Measurements from ENCODE around the gene CPEB3. TPM values are rescaled to one million over a fixed set of nuclear protein-coding genes. Genes with fewer than 3 reads are reported as not detected.

Gene CPEB3
- polyA plus RNA-seq, 2 of the 4 experiments (the other 2 are of a cell fraction): 0.37 to 0.41 TPM

- TF ChIP-seq RARB (CRISPR knock-in tag; IDR thresholded peaks at IDR 0.05) (no peak), EHMT2 (IDR thresholded peaks at IDR 0.05; ENCODE audit: low read depth) (no peak), POLR2A (IDR thresholded peaks at IDR 0.05; ENCODE audit: low read length) (no peak), MYC (IDR thresholded peaks at IDR 0.05; ENCODE audit: borderline replicate concordance, low read length) (no peak), CHD2 (IDR thresholded peaks at IDR 0.05; ENCODE audit: low read length, partially characterized antibody) (no peak), BHLHE40 (IDR thresholded peaks at IDR 0.05; ENCODE audit: low read depth, low read length) (no peak), POLR2AphosphoS2 (conservative IDR thresholded peaks at IDR 0.05; ENCODE audit: low read length) (no peak), HOXA7 (CRISPR knock-in tag; IDR thresholded peaks at IDR 0.05) (no peak)
- ChIA-PET POLR2A (no interaction called here), CTCF (interaction anchor here (1.4 kb wide), 1 partner anchor 45 kb away, joined by 4 read pairs; no protein-coding TSS in a partner anchor)
- Histone ChIP-seq H3K4me1 (no peaks in the 10 kb centered on the region), H3K4me3 (no peak overlapping the region), H3K9me3 (no peaks in the 10 kb centered on the region), H3K27ac (no peak overlapping the region), H3K4me2 (no peak overlapping the region)
- FAIRE-seq (no peak), DNase-seq (ENCODE audit: low read depth in 1 of 2, low spot score in 1 of 2) (no peak), ATAC-seq (no peak)
- 91% methylated on average over 10 of the region's 10 CpGs for WGBS (ENCODE audit: missing lambda C conversion rate)
These were observed 6.7 kb downstream of the CPEB3 start for GRCh38 chr10:92284112-92284704.

- DNase-seq (ENCODE audit: low read depth in 1 of 2, low spot score in 1 of 2) (no peak), ATAC-seq (no peak), FAIRE-seq (no peak)
- Histone ChIP-seq H3K9me3 (no peaks in the 10 kb centered on the region), H3K4me3 (no peak overlapping the region), H3K4me1 (no peaks in the 10 kb centered on the region), H3K4me2 (no peak overlapping the region), H3K27ac (no peak overlapping the region)
- 63% methylated on average over 4 of the region's 4 CpGs for WGBS (ENCODE audit: missing lambda C conversion rate)
- no peak for TF ChIP-seq HEYL (CRISPR knock-in tag; IDR thresholded peaks at IDR 0.05)
- no peak for TF ChIP-seq MAFK (IDR thresholded peaks at IDR 0.05; ENCODE audit: partially characterized antibody)
- no peak for TF ChIP-seq GATA3 (IDR thresholded peaks at IDR 0.05; ENCODE audit: borderline replicate concordance)
- no peak for TF ChIP-seq CBX2 (IDR thresholded peaks at IDR 0.05; ENCODE audit: borderline replicate concordance, low read depth)
- no peak for TF ChIP-seq TP53 (CRISPR knock-in tag; IDR thresholded peaks at IDR 0.05)
- TF ChIP-seq ESRRA (IDR thresholded peaks at IDR 0.05; ENCODE audit: borderline replicate concordance, low read length): no peak
- TF ChIP-seq NR3C1 (IDR thresholded peaks at IDR 0.05): no peak
- TF ChIP-seq KDM1A (IDR thresholded peaks at IDR 0.05; ENCODE audit: low read depth): no peak
- no peak for TF ChIP-seq HES2 (IDR thresholded peaks at IDR 0.05)
- TF ChIP-seq ZNF302 (CRISPR knock-in tag; IDR thresholded peaks at IDR 0.05): no peak
- no peak for TF ChIP-seq HOXB13 (CRISPR knock-in tag; IDR thresholded peaks at IDR 0.05; ENCODE audit: low read depth)
- CTCF ChIA-PET: interaction anchor here (0.6 to 1.2 kb wide), 2 partner anchors 12 to 85 kb away, joined by 3 read pairs; partner anchors contain the start of genes CPEB3 and MARCHF5
- POLR2A ChIA-PET: interaction anchor here (0.5 kb wide), 1 partner anchor 12 kb away, joined by 3 read pairs; the partner anchor contains the start of genes CPEB3 and MARCHF5
These were observed 11.7 kb downstream of the CPEB3 start for GRCh38 chr10:92278996-92279696.

- no peaks in the 10 kb centered on the region for H3K9me3 ChIP-seq
- no peaks in the 10 kb centered on the region for H3K4me1 ChIP-seq
- POLR2A ChIA-PET: no interaction called here
- no peak overlapping the region for H3K27ac ChIP-seq
- WGBS (ENCODE audit: missing lambda C conversion rate): 79% methylated on average over 3 of the region's 3 CpGs
- DNase-seq (ENCODE audit: low read depth in 1 of 2, low spot score in 1 of 2) (no peak), FAIRE-seq (no peak), ATAC-seq (no peak)
- CTCF ChIA-PET: interaction anchor here (0.7 to 1.2 kb wide), 2 partner anchors 127 to 188 kb away, joined by 3 to 4 read pairs; no protein-coding TSS in a partner anchor
- TF ChIP-seq REST (IDR thresholded peaks at IDR 0.05) (no peak), RCOR1 (IDR thresholded peaks at IDR 0.05; ENCODE audit: low read depth, low read length) (no peak), BCL3 (IDR thresholded peaks at IDR 0.05) (no peak), HDAC2 (IDR thresholded peaks at IDR 0.05) (no peak), MAX (IDR thresholded peaks at IDR 0.05) (no peak), KDM5A (IDR thresholded peaks at IDR 0.05) (no peak), ESRRA (IDR thresholded peaks at IDR 0.05; ENCODE audit: borderline replicate concordance, low read length) (no peak), PHF8 (IDR thresholded peaks at IDR 0.05; ENCODE audit: borderline replicate concordance, low read depth) (no peak), ZC3H11A (IDR thresholded peaks at IDR 0.05) (no peak), RFX5 (IDR thresholded peaks at IDR 0.05) (no peak), FOSB (CRISPR knock-in tag; IDR thresholded peaks at IDR 0.05) (no peak), NPAS2 (CRISPR knock-in tag; IDR thresholded peaks at IDR 0.05; ENCODE audit: borderline replicate concordance) (no peak)
- no peak overlapping the region for H3K4me2 ChIP-seq
- no peak overlapping the region for H3K4me3 ChIP-seq
These were observed 16.8 kb downstream of the CPEB3 start for GRCh38 chr10:92274071-92274470.
